Activated T-cell treated with anti-CD3 and anti-CD28 coated beads for 48 hours (primary cell): Measurements from ENCODE around the gene TTC4.

ENCODE experiments used
- DNase-seq: peaks from one replicate; pipeline ENCODE4 v3.0.0-alpha.2; 2020; ENCODE audit warnings: low read depth

TTC4 gene

DNA sequence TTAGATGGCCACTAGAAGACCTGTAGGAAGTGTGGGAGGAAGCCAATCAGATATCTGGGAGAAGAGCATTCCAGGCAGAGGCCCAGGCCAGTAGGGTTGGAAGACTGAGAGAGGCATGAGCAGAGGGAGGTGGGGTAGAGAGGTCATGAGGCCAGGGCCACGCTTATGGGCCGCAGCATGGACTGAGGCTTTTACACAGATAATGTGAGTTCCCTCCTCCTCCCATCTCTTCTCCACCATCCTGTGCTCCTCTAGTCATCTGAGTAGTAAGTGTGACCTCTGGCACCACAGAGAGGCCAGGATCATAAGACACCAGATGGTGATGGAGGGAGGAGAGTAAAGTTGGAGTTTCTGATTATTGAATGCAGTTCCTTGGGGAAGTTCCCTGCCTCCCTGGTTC, 68.4 kb downstream of the TTC4 start:
- DNase-seq, result no peak

DNA sequence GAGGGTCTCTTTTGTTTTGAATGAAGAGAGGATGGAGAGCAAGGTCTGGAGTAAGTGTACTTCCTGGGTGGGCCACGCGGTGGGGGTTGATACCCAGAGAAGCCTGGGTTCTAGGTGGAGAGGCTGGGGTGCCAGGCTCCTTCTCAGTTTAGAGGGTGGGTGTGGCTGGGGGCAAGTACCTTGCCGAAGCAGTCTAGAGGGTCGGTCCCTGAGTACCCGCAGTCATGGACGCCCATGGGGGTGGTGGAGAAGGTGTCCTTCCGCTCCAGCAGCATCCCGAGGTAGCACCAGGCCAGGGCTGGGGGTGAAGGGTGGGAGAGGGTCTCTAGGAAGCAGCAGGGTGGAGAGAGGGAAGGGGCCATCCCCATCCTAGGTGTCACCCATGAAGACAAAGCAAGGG, 71.1 kb downstream of the TTC4 start:
- no peak for DNase-seq

DNA sequence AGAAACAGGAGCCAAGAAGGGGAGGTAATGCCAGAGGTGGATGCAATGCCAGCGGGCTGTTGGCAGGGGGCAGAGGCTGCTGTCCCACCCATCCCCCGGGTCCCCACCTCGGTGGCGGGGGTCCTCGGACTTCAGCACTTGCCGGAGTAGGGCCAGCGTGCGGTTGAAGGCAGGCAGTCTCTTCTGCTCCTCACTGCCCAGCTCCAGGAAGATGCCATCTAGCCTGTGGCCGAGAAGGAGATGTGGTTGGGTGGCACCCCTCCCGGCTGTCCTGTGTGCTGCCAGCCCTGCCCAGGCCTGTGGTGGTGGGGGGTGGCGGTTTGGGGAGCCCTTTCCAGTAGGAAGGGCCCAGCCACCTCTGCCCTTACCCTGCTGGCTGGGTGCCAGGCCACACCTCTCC, 71.9 kb downstream of the TTC4 start:
- no peak for DNase-seq

DNA sequence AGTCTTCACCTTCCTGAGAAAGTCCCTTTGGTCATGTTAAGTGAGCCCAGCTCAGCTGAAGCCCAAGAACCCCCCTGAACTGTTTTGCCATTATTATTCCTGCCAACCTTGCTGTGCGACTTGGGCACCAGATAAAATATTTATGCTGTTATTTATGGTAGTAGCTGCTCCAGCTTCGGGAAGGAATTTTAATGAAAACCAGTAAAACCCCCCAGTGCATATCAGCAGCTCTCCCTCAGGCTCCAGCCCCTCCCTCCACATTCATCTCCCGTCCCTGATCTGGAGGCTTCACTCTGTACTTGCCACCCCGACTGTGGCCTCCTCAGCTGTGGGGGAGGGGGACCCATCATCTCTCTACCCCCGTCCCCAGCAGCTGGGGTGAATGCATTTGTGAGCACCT, 72.8 kb downstream of the TTC4 start:
- no peak for DNase-seq

DNA sequence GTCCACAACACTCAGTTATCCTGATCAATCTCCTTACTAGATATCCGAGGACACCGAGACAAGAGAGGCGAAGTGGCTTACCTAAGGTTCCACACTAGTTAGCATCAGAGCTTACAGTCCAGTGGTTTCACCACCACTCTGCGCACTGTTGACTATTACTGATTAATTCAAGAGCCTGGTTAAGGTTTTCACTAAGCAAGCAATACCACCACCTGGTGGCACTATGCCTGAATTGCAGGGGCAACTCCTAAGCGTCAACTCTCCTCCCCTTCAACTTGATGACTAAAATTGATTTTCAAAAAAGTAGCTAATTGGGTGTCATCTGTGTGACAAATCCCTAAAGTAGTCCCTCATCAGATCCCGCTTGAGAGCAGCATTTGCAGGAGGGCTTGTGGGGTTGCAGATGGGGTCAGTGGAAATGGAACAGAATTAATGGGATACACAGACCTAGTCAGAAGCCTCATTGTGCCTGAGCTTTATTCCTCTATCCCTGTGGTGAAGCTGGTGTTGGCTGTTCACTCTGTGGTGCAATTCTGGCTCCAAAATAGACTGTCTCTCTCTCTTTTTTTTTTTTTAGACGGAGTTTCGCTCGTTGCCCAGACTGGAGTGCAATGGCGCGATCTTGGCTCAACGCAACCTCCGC, 76.3 kb downstream of the TTC4 start:
- peak; percentile 64 for DNase-seq
